GM19043 (cell line): ENCODE measurements around the gene SC5D.

Source experiments
- ATAC-seq: cut with Tn5 transposase; IDR thresholded peaks from one replicate; pipeline ENCODE4 v1.9.1; 2021; ENCODE audit warnings: low read depth; ENCODE audit not compliant: unreplicated experiment

The SC5D gene

DNA sequence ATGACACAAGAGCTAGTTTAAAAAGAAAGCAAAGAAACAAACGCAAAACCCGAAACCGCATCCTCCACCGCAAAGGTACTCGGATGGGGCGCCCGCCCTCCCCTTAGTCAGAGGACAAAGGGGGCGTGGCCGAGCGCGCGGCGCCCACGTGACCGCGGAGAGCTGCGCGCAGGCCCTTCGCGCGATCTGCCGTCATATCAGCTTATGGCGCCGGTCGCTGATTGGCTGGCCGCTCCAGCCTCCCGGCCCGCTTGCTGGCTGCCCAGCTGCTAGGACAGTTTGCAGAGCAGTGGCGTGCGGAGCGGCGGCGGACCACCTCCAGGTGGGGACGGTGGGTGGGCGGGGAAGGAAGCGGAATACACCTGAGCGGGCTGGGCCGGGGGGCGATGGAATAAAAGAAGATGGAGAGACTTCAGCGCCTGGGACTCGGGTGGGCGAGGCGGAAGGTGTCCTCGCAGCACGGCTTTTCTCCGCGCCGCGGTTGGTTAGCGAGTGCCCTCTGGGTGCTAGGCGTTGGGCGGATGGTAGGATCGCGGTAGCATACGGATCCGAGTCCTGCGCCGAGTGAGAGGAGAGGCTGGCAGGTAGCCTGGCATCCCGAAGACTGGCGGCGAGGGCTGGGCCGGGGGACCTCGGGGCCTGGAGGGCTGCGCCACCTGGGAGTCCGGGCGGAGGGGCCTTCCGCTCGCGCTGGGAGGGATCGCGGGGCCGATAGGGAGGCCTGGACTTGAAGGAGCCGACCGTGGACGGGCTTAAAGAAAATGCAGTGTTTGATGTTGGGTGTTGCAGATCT, at the start of gene SC5D:
Gene SC5D (plus strand): TSS at position 277 of the 793 bp plus-strand sequence. CDS start 10,605 bp downstream, outside the sequence.
- ATAC-seq, result peak; percentile 92

- no peak for ATAC-seq
Measured at GRCh38 chr11:121244884-121245283, 47.7 kb upstream of the SC5D start.

DNA sequence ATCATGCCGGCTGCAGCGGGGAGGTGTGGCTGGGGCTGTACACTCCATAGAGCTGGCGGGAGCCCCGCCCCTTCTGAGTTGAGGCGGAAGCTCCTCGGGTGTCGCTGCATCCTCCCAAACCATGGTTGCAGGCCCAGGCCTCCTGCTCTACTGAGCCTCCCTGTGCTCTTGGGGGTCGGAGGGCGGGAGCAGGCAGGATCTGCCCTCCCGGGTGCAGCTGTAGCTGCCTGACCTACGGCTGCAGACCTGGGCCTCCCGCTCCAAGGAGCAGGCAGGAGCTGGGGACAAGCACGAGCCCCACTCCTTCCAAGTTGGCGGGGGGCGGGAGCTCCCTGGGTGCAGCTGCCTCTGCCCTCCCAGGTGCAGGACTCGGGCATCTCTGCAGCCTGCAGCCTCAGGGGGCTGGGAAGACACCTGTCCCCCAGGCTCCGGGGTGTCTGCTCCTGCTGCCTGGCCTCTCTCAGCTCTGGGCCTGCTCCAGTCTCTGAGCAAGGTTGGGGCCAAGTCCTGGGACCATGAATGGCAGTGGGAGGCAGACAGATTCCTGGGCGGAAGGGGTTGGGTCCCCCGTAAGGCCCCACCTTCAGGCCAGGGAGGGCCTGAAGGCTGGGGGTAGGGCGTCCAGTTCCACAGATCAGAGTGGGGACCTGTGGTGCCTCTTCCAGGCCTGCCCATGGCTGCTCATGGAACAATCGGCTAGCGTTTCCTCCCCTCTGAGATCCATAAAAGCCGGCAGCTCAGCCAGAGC, 46.4 kb upstream of the SC5D start:
- no peak for ATAC-seq

- no peak for ATAC-seq
Measured at GRCh38 chr11:121246769-121247035, 45.9 kb upstream of the SC5D start.

DNA sequence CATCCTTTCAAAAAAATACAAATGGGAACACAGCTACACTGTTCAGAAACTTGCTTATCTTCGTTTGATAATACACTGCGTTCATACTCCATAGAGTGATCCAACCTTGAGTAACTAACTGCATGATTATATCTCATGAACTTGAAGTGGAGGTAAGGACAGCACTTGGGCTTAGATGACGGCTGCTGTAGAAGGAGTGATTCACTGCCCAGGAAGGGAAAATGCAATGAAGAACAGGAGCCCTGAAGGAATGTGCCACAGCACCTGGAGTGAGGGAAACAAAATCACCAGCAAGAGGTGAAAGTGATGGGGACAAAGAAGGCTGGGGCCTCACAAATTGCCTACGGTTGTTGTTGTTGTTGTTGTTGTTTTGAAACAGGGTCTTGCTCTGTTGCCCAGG, 44.1 kb upstream of the SC5D start:
- no peak for ATAC-seq

GRCh38 chr11:121249039-121249663, 43.4 kb upstream of the SC5D start:
- ATAC-seq, result no peak

- ATAC-seq, result no peak
Measured at GRCh38 chr11:121250843-121251242, 41.7 kb upstream of the SC5D start.

DNA sequence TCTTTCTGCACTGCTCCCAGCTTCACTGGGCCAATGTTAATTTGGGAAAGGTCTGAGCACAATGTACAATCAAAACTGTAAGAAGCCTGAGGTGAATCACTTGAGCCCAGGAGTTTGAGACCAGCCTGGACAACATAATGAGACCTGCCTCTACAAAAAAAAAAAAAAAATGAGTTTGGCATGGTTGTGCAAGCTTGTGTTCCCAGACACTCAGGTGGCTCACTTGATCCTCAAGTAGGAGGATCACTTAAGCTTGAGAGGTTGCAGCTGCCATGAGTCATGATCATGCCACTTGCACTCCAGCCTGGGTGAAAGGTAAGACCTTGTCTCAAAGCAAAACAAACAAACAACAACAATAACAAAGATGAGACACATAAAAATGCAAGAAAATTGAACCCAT, 38.6 kb upstream of the SC5D start:
- no peak for ATAC-seq

DNA sequence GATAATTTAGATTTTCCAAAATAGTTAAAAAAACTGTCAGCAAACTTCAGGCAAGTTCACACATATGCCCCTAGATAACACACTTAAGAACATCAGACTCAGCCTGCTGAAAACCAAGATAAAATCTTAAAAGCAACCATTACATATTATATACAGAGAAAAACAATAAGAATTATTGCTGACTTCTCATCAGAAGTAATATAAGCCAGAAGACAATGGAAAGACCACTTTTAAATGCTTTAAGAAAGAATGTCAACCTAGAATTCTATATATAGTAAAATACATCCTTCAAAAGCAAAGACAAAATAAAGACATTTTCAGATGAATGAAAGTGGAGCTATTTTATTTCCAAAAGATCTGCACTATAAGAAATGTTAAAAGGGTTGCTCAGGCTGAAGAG, 37.8 kb upstream of the SC5D start:
- no peak for ATAC-seq

- no peak for ATAC-seq
Measured at GRCh38 chr11:121255473-121256125, 37.0 kb upstream of the SC5D start.

DNA sequence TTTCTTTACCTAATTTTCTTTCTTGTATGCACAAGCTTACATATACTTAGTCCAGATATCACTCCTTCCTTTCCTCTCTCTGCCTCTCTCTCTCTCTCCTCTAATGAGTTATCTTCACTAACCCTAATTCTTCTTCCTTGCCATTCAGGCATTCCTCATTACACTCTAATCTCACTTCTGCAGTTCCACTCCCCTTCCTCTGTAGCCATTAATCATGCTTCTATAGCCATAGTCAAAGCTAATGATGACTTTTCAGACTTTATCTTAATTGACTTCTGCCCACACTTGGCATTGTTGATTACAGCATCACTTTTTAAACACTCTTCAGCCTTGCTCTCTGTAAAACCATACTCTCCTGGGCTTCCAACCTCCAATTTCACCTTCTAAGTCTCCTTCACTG, 35.3 kb upstream of the SC5D start:
- ATAC-seq, result no peak

- no peak for ATAC-seq
Measured at GRCh38 chr11:121257976-121258375, 34.6 kb upstream of the SC5D start.

DNA sequence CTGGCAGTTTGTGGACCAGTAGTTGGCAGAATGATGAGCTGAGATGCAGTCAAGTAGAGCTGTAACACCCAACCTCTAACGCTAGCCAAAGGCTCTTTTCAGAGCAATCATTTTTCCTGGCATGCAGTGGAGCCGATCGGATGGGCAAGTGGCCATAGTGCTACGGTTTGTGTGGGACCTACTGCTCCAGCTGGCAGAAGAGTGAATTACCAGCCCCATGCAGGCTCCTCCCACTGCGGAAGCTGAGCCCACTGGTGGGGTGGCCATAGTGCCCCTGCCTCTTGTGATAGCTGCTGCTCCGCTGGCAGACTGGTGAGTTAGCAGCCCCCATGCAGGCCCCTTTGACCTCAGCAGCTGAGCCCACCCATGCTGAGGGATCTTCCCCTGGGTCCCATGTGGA, 27.0 kb upstream of the SC5D start:
- no peak for ATAC-seq

GRCh38 chr11:121268581-121268980, 24.0 kb upstream of the SC5D start:
- ATAC-seq, result no peak

- no peak for ATAC-seq
Measured at GRCh38 chr11:121270001-121270678, 22.4 kb upstream of the SC5D start.

DNA sequence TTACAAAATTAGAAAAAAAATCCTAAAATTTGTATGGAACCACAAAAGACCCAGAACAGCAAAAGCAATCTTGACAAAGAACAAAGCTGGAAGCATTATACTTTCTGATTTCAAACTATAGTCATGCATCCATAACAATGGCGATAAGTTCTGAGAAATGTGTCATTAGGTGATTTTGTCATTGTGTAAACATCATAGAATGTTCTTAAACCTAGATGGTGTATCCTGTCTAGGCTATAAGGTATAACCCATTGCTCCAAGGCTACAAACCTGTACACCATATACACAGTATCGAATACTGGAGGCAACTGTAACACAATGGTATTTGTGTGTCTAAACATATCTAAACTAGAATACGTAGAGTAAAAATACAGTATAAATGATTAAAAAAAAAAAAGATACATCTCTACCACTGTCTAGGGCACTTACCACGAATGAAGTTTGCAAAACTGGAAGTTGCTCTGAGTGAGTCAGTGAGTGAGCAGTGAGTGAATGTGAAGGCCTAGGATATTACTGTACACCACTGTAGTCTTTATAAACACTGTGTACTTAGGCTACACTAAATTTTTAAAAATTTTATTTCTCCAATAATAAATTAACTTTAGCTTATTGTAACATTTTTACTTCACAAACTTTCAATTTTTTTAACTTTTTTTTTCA, 18.1 kb upstream of the SC5D start:
- no peak for ATAC-seq

- no peak for ATAC-seq
Measured at GRCh38 chr11:121281698-121282097, 10.9 kb upstream of the SC5D start.

GRCh38 chr11:121282386-121282785, 10.2 kb upstream of the SC5D start:
- ATAC-seq, result no peak

- ATAC-seq, result peak; percentile 53
Measured at GRCh38 chr11:121282886-121283502, 9.6 kb upstream of the SC5D start.

- no peak for ATAC-seq
Measured at GRCh38 chr11:121291319-121291718, 1.3 kb upstream of the SC5D start.
